Kidney epithelial cell (primary cell): ENCODE results near the gene ADGRV1. TPM values are rescaled to one million over a fixed set of nuclear protein-coding genes. Genes with fewer than 3 reads are reported as not detected.

Source experiments
- DNase-seq: peaks from one replicate; pipeline ENCODE4 v3.0.0-alpha.2; 2010; ENCODE audit warnings: low read depth
- H3K27me3 ChIP-seq: 2 replicates; pipeline ENCODE4 v1.6.0; 2011; ENCODE audit warnings: low read length; ENCODE audit not compliant: control insufficient read depth, insufficient read depth
- H3K36me3 ChIP-seq: 2 replicates; pipeline ENCODE4 v1.5.1; 2011; ENCODE audit warnings: low read length; ENCODE audit not compliant: control insufficient read depth, insufficient read depth
- H3K4me3 ChIP-seq: 2 replicates; pipeline ENCODE4 v1.5.1; 2011; ENCODE audit warnings: low read depth, mild to moderate bottlenecking, control low read depth, low read length
- CTCF ChIP-seq: IDR thresholded peaks from 2 replicates; pipeline ENCODE4 v1.5.1; 2011; ENCODE audit warnings: mild to moderate bottlenecking, moderate library complexity, low read length, control low read depth, inconsistent platforms; ENCODE audit not compliant: insufficient read depth, poor library complexity, severe bottlenecking
- total RNA-seq: library from RNA; depleted of rRNA; stranded (reverse); fragments of >200 nt; gene quantifications from 2 replicates; pipeline ENCODE4 v1.2.3, GENCODE V29; 2015

ADGRV1 gene
- total RNA-seq, 1 donor from 2014 or later = 3.5 TPM

DNA sequence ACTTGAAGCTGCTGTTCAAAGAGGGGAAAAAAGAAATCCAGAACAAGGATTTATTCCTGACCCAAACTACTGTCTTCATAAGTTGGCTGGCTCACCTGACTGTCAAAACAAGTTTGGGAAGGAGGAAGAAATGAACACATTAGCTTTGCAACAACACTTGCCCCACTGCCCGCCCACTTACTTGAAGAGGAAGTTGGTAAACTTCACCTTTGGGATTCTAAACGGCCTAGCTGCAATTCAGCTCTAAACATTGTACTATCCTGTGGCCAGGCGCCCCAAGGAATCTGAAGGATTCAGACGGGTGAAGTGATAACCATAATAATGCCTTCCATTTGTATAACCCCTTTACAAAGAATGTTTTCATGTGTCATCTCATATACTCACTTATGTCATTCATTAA is 625.1 kb downstream of the ADGRV1 start:
- TF ChIP-seq CTCF = no peak
- Histone ChIP-seq H3K36me3 (no peaks in the 10 kb centered on the region), H3K4me3 (no peak overlapping the region), H3K27me3 (no peaks in the 10 kb centered on the region)
- DNase-seq = no peak

- Histone ChIP-seq H3K4me3 (no peak overlapping the region), H3K36me3 (no peaks in the 10 kb centered on the region), H3K27me3 (no peaks in the 10 kb centered on the region)
- DNase-seq = no peak
- TF ChIP-seq CTCF = no peak
Observed at GRCh38 chr5:91186101-91186500, 627.5 kb downstream of the ADGRV1 start.

DNA sequence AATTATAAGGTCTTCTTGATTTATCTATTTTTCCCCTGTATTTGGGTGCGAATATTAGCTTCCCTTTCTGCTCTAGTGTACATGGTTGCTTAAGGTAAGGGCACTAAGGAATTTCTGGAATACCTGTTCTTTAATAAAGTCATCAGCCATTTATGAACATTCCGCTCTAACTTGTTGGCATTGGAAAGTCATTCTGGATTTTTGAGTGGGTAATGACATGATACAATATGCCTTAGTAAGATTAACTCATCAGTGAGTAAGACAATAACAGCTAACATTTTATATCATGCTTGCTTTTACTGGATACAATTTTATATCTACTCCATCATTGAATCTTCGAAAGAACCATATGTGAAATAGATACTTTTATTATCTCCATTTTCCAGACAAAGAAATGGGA is 628.4 kb downstream of the ADGRV1 start:
- Histone ChIP-seq H3K27me3 (no peaks in the 10 kb centered on the region), H3K4me3 (no peak overlapping the region), H3K36me3 (no peaks in the 10 kb centered on the region)
- no peak for DNase-seq
- TF ChIP-seq CTCF = no peak

GRCh38 chr5:91188755-91189154 is 630.2 kb downstream of the ADGRV1 start:
- no peak overlapping the region for H3K4me3 ChIP-seq
- H3K36me3 ChIP-seq = no peaks in the 10 kb centered on the region
- TF ChIP-seq CTCF = no peak
- no peak for DNase-seq
- no peaks in the 10 kb centered on the region for H3K27me3 ChIP-seq

GRCh38 chr5:91189480-91190313 is 631.1 kb downstream of the ADGRV1 start:
- Histone ChIP-seq H3K36me3 (no peaks in the 10 kb centered on the region), H3K4me3 (no peak overlapping the region), H3K27me3 (no peaks in the 10 kb centered on the region)
- no peak for TF ChIP-seq CTCF
- DNase-seq = peak; percentile 57

DNA sequence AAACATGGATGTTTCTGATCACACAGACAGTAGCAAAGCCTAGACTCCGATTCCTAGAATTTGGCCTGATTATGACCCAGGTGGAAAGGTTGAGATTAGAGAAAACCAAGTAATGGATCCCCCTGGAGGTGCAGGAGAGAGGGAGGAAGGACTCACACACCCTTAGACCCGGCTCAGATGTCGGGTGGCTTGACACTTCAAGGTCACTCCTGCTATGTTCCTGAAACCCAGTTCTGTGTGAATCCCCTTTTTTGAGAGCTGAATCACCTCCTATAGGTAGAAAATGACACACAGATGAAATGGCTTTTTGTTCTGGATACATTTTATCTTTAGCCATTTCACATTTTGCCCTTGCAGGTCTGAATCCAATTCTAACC is 631.7 kb downstream of the ADGRV1 start:
- DNase-seq = no peak
- no peak for TF ChIP-seq CTCF
- H3K36me3 ChIP-seq = no peaks in the 10 kb centered on the region
- no peaks in the 10 kb centered on the region for H3K27me3 ChIP-seq
- H3K4me3 ChIP-seq = no peak overlapping the region
